CD4-positive, alpha-beta memory T cell (primary cell): ENCODE results near the gene RBM24. TPM values are rescaled to one million over a fixed set of nuclear protein-coding genes. Genes with fewer than 3 reads are reported as not detected.
A peak's percentile ranks its signal among the peaks of the same experiment; 100 is the strongest.

ENCODE experiments used
- CTCF ChIA-PET: fragments of 350-600 bp; sonication (Branson Sonifier 250); formaldehyde crosslinking; loops from one replicate; lab custom pipeline; 2021; ENCODE audit warnings: inconsistent platforms; ENCODE audit not compliant: partially characterized antibody; lab: Charles Lee
- POLR2A ChIA-PET: fragments of 350-600 bp; sonication (Branson Sonifier 250); formaldehyde crosslinking; loops from one replicate; lab custom pipeline; 2021; ENCODE audit not compliant: partially characterized antibody; lab: Charles Lee
- DNase-seq, 5 donors: peaks; one replicate each; pipeline versions ENCODE4 v3.0.0 to v3.0.0-alpha.2; 2020 to 2022; ENCODE audit warnings: mixed read lengths in 1 of 5
- H3K27ac ChIP-seq: one replicate; pipeline ENCODE4 v1.7.0; 2013; ENCODE audit warnings: low read depth, low read length
- H3K27me3 ChIP-seq: 2 replicates; pipeline ENCODE4 v1.7.0; 2013; ENCODE audit warnings: mild to moderate bottlenecking, low read length, moderate library complexity; ENCODE audit not compliant: insufficient read depth
- H3K36me3 ChIP-seq: 2 replicates; pipeline ENCODE4 v1.7.0; 2013; ENCODE audit warnings: mild to moderate bottlenecking, low read length, moderate library complexity; ENCODE audit not compliant: insufficient read depth
- H3K4me1 ChIP-seq: 2 replicates; pipeline ENCODE4 v1.7.0; 2013; ENCODE audit warnings: mild to moderate bottlenecking, low read length, moderate library complexity; ENCODE audit not compliant: insufficient read depth
- H3K4me3 ChIP-seq, 2 donors: one replicate each; pipeline ENCODE4 v1.7.0; 2013; ENCODE audit warnings: low read length in 2 of 2, mild to moderate bottlenecking in 1 of 2
- H3K9me3 ChIP-seq, 2 donors: one replicate each; pipeline ENCODE4 v1.7.0; 2013; ENCODE audit warnings: low read length in 2 of 2, control low read depth in 1 of 2; ENCODE audit not compliant: control insufficient read depth in 1 of 2
- H3K27ac Mint-ChIP-seq, 7 donors: one replicate each; pipeline ENCODE4 v1.8.0; 2020 to 2021; ENCODE audit warnings: mixed read lengths in 7 of 7, mild to moderate bottlenecking in 6 of 7, inconsistent platforms in 3 of 7, moderate library complexity in 3 of 7
- H3K27me3 Mint-ChIP-seq, 2 donors: one replicate each; pipeline ENCODE4 v1.8.0; 2020 to 2021; ENCODE audit warnings: mixed read lengths in 2 of 2
- H3K36me3 Mint-ChIP-seq, 2 donors: one replicate each; pipeline ENCODE4 v1.8.0; 2020 to 2021; ENCODE audit warnings: mixed read lengths in 2 of 2, inconsistent platforms in 1 of 2, mild to moderate bottlenecking in 1 of 2
- H3K4me1 Mint-ChIP-seq, 4 donors: one replicate each; pipeline ENCODE4 v1.8.0; 2020 to 2021; ENCODE audit warnings: mixed read lengths in 4 of 4, mild to moderate bottlenecking in 1 of 4
- H3K4me3 Mint-ChIP-seq, 8 donors: one replicate each; pipeline ENCODE4 v1.8.0; 2020 to 2021; ENCODE audit warnings: mixed read lengths in 8 of 8, mild to moderate bottlenecking in 7 of 8, moderate library complexity in 6 of 8, inconsistent platforms in 3 of 8
- H3K9me3 Mint-ChIP-seq, 8 donors: one replicate each; pipeline ENCODE4 v1.8.0; 2020 to 2021; ENCODE audit warnings: mixed read lengths in 8 of 8, mild to moderate bottlenecking in 5 of 8, inconsistent platforms in 3 of 8, moderate library complexity in 1 of 8
- intact Hi-C: fragments of 100-400 bp; cut with micrococcal nuclease; formaldehyde crosslinking; loops from one replicate; pipeline ENCODE4 v1.15.1; 2023
- polyA plus RNA-seq, 2 donors: library from polyadenylated mRNA; unstranded; fragments of 300-500 nt; fragmentation: Illumina TruSeq; gene quantifications; one replicate each; pipeline ENCODE4 v1.2.3, GENCODE V29; 2021
- total RNA-seq, 2 experiments: library from RNA; stranded (reverse); gene quantifications; one replicate each; pipeline ENCODE4 v1.2.3, GENCODE V29; 2021

Gene RBM24
- total and polyA plus RNA-seq, 4 experiments from 2014 or later, result not detected

GRCh38 chr6:17277256-17277655 lies 3.9 kb upstream of the RBM24 start:
- Histone ChIP-seq H3K36me3 (no peaks in the 10 kb centered on the region), H3K9me3 (no peaks in the 10 kb centered on the region), H3K4me1 (peaks cover 6% of the 10 kb centered on the region), H3K27me3 (peaks cover 12% of the 10 kb centered on the region), H3K4me3 (no peak overlapping the region), H3K27ac (no peak overlapping the region)
- no peak for DNase-seq
- Mint-ChIP-seq H3K9me3 (peaks cover 0 to 4% (median 0%) of the 10 kb centered on the region in 8 donors), H3K27ac (no peak overlapping the region), H3K27me3 (peaks cover 35 to 39% of the 10 kb centered on the region in 2 donors), H3K4me3 (no peak overlapping the region), H3K36me3 (no peaks in the 10 kb centered on the region), H3K4me1 (peaks cover 8 to 19% (median 9%) of the 10 kb centered on the region in 4 donors)
- ChIA-PET CTCF (no interaction called here), POLR2A (no interaction called here)
- intact Hi-C loops, result no loop called here

- Mint-ChIP-seq H3K9me3 (peaks cover 0 to 8% (median 0%) of the 10 kb centered on the region in 8 donors), H3K36me3 (no peaks in the 10 kb centered on the region), H3K4me3 (no peak overlapping the region), H3K4me1 (peaks cover 8 to 22% (median 10%) of the 10 kb centered on the region in 4 donors), H3K27ac (no peak overlapping the region), H3K27me3 (peaks cover 40 to 45% of the 10 kb centered on the region in 2 donors)
- DNase-seq, result no peak
- Histone ChIP-seq H3K4me3 (no peak overlapping the region), H3K27ac (no peak overlapping the region), H3K36me3 (no peaks in the 10 kb centered on the region), H3K27me3 (peaks cover 16% of the 10 kb centered on the region), H3K9me3 (no peaks in the 10 kb centered on the region), H3K4me1 (peaks cover 6% of the 10 kb centered on the region)
- ChIA-PET POLR2A (no interaction called here), CTCF (no interaction called here)
- intact Hi-C loops, result no loop called here
These were observed 2.7 kb upstream of the RBM24 start for GRCh38 chr6:17278289-17279063.

- Histone ChIP-seq H3K4me3 (no peak overlapping the region), H3K9me3 (no peaks in the 10 kb centered on the region), H3K36me3 (no peaks in the 10 kb centered on the region), H3K27me3 (peaks cover 16% of the 10 kb centered on the region), H3K4me1 (peaks cover 6% of the 10 kb centered on the region), H3K27ac (no peak overlapping the region)
- peaks cover 39 to 50% of the 10 kb centered on the region in 2 donors for H3K27me3 Mint-ChIP-seq
- no peak overlapping the region for H3K27ac Mint-ChIP-seq
- ChIA-PET CTCF (no interaction called here), POLR2A (no interaction called here)
- intact Hi-C loops, result no loop called here
- peak overlapping the region in 4 of 8 donors; percentile 6 to 41 (median 28) for H3K4me3 Mint-ChIP-seq
- H3K4me1 Mint-ChIP-seq, result peaks cover 8 to 22% (median 10%) of the 10 kb centered on the region in 4 donors
- no peaks in the 10 kb centered on the region for H3K36me3 Mint-ChIP-seq
- DNase-seq, result no peak
- H3K9me3 Mint-ChIP-seq, result peaks cover 0 to 7% (median 0%) of the 10 kb centered on the region in 8 donors
These were observed 1.0 kb upstream of the RBM24 start for GRCh38 chr6:17280138-17280537.

GRCh38 chr6:17280552-17281090 lies 540 bp upstream of the RBM24 start:
- H3K4me1 Mint-ChIP-seq, result peaks cover 8 to 22% (median 10%) of the 10 kb centered on the region in 4 donors
- ChIA-PET CTCF (no interaction called here), POLR2A (no interaction called here)
- H3K27ac ChIP-seq, result no peak overlapping the region
- H3K27me3 Mint-ChIP-seq, result peaks cover 43 to 55% of the 10 kb centered on the region in 2 donors
- no peak overlapping the region for H3K27ac Mint-ChIP-seq
- intact Hi-C loops, result no loop called here
- no peak overlapping the region for H3K4me3 ChIP-seq
- no peak for DNase-seq
- peaks cover 16% of the 10 kb centered on the region for H3K27me3 ChIP-seq
- peaks cover 0 to 4% (median 0%) of the 10 kb centered on the region in 8 donors for H3K9me3 Mint-ChIP-seq
- no peaks in the 10 kb centered on the region for H3K36me3 Mint-ChIP-seq
- H3K9me3 ChIP-seq, result no peaks in the 10 kb centered on the region
- peaks cover 6% of the 10 kb centered on the region for H3K4me1 ChIP-seq
- H3K4me3 Mint-ChIP-seq, result peak overlapping the region in 3 of 8 donors; percentile 41 to 83 (median 75)
- H3K36me3 ChIP-seq, result no peaks in the 10 kb centered on the region

GRCh38 chr6:17281497-17282481 lies 628 bp downstream of the RBM24 start:
- ChIA-PET CTCF (no interaction called here), POLR2A (no interaction called here)
- peaks cover 51 to 59% of the 10 kb centered on the region in 2 donors for H3K27me3 Mint-ChIP-seq
- peaks cover 6% of the 10 kb centered on the region for H3K4me1 ChIP-seq
- no peaks in the 10 kb centered on the region for H3K9me3 ChIP-seq
- peaks cover 16% of the 10 kb centered on the region for H3K27me3 ChIP-seq
- intact Hi-C loops, result no loop called here
- peak overlapping the region; percentile 73 to 88 (median 80) for H3K4me3 Mint-ChIP-seq
- no peaks in the 10 kb centered on the region for H3K36me3 Mint-ChIP-seq
- H3K36me3 ChIP-seq, result no peaks in the 10 kb centered on the region
- H3K27ac Mint-ChIP-seq, result peak overlapping the region in 1 of 7 donors; percentile 32
- no peak overlapping the region for H3K27ac ChIP-seq
- peaks cover 0 to 4% (median 0%) of the 10 kb centered on the region in 8 donors for H3K9me3 Mint-ChIP-seq
- peaks cover 8 to 22% (median 10%) of the 10 kb centered on the region in 4 donors for H3K4me1 Mint-ChIP-seq
- H3K4me3 ChIP-seq, result no peak overlapping the region
- peak in 1 of 5 donors; percentile 1 for DNase-seq

GRCh38 chr6:17283074-17283473 lies 1.9 kb downstream of the RBM24 start:
- Histone ChIP-seq H3K27ac (no peak overlapping the region), H3K27me3 (peaks cover 16% of the 10 kb centered on the region), H3K4me3 (no peak overlapping the region), H3K9me3 (no peaks in the 10 kb centered on the region), H3K4me1 (peaks cover 6% of the 10 kb centered on the region), H3K36me3 (no peaks in the 10 kb centered on the region)
- intact Hi-C loops, result no loop called here
- ChIA-PET CTCF (no interaction called here), POLR2A (no interaction called here)
- Mint-ChIP-seq H3K9me3 (peaks cover 0 to 4% (median 0%) of the 10 kb centered on the region in 8 donors), H3K27me3 (peaks cover 51 to 59% of the 10 kb centered on the region in 2 donors), H3K4me1 (peaks cover 8 to 22% (median 10%) of the 10 kb centered on the region in 4 donors), H3K36me3 (no peaks in the 10 kb centered on the region), H3K27ac (no peak overlapping the region), H3K4me3 (peak overlapping the region in 3 of 8 donors; percentile 4 to 25 (median 9))
- no peak for DNase-seq
